ENCODE measurements around the gene UST. TPM values are rescaled to one million over a fixed set of nuclear protein-coding genes. Genes with fewer than 3 reads are reported as not detected.

UST gene
- total and polyA plus RNA-seq, 7 experiments from 2014 or later: 0.35 to 2.6 (median 0.46) TPM; not detected in 2

DNA sequence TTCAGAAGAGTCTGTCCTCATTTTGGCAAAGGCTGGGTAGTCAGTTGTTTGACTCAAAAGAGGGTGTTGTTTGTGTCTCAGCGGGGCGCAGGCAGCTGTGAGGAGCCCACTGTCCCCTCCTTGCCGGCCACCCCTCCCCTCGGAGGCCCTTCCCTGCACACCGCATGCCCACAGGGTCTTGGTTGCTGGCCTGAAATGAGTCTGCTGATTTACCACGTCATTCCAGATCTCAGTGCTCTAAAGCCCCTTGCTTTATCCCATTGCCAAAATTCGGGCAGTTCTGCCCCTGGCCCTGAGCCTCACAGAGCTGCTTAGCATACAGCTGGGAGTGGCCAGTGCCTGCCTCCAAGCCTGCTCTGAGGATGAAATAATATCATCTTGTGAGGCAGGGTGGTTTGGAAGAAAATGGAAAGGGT is 220.7 kb downstream of the UST start:
- no peaks in the 10 kb centered on the region for H3K4me1 Mint-ChIP-seq
- ChIA-PET CTCF (no interaction called here), POLR2A (no interaction called here)
- H3K4me3 Mint-ChIP-seq: no peak overlapping the region
- Histone ChIP-seq H3K4me3 (ENCODE audit: low read length) (no peak overlapping the region), H3K36me3 (ENCODE audit: control insufficient read depth in 2 of 3, insufficient read depth in 3 of 3, low read length in 3 of 3) (no peaks in the 10 kb centered on the region), H3K27ac (ENCODE audit: low read depth, low read length) (no peak overlapping the region), H3K27me3 (ENCODE audit: control insufficient read depth in 2 of 2, insufficient read depth in 2 of 2, low read length in 2 of 2) (no peaks in the 10 kb centered on the region), H3K9me3 (ENCODE audit: control insufficient read depth in 2 of 3, low read length in 3 of 3) (no peaks in the 10 kb centered on the region), H3K4me1 (ENCODE audit: control insufficient read depth in 2 of 2, insufficient read depth in 2 of 2, low read length in 2 of 2) (no peaks in the 10 kb centered on the region)
- no peaks in the 10 kb centered on the region for H3K36me3 Mint-ChIP-seq
- no peak overlapping the region for H3K27ac Mint-ChIP-seq
- peaks cover 11 to 28% (median 15%) of the 10 kb centered on the region in 5 donors for H3K27me3 Mint-ChIP-seq
- no peak for ATAC-seq
- H3K9me3 Mint-ChIP-seq: no peaks in the 10 kb centered on the region
- no peak for DNase-seq
- intact Hi-C loops (cut with micrococcal nuclease): no loop called here

DNA sequence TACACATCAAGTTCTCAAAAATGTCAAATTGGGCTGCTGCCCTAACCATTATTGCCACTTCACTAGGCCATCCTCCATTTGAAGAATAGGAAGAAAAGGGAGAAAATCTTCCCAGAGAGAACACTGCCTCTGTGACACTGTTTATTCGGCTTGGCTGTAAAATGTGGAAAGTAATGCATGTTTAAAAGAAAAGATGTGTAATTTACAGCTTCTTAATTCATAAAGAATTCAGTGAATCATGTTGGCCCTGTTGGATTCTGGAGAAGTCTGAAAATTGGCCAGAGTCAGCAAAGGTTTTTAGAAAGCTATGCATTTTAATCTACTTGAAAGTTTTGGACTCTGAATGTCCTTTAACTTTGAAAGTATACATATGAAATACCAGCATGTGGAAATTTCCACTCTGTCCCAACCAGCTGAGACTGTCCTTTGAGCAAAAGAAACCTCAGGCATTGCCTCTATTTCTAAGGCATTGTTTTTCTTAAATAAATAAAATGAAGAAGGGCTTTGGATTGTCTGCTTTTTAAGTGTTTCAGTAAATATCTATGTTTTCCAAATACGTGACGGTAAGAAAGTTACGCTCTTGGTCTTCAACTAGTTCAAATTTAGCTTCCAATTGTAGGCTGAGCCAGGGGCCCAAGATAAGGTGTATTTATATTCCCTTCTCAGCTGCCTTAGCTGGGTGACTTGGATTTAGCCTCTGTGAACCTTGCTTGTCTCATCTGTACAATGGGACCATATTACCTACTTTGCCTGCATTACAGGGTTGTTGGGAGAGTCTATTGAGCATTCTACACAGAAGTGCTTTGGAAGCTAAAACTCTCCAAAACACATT is 222.2 kb downstream of the UST start:
- ChIA-PET POLR2A (interaction anchor here (0.5 kb wide), 1 partner anchor 631 kb away, joined by 3 read pairs; no protein-coding TSS in a partner anchor), CTCF (no interaction called here)
- ATAC-seq: no peak
- H3K9me3 ChIP-seq (ENCODE audit: control insufficient read depth in 2 of 3, low read length in 3 of 3): no peaks in the 10 kb centered on the region
- no peak overlapping the region for H3K27ac ChIP-seq (ENCODE audit: low read depth, low read length)
- Mint-ChIP-seq H3K9me3 (no peaks in the 10 kb centered on the region), H3K27me3 (peaks cover 15 to 36% (median 28%) of the 10 kb centered on the region in 5 donors), H3K4me3 (no peak overlapping the region), H3K4me1 (no peaks in the 10 kb centered on the region), H3K27ac (no peak overlapping the region), H3K36me3 (no peaks in the 10 kb centered on the region)
- no peaks in the 10 kb centered on the region for H3K36me3 ChIP-seq (ENCODE audit: control insufficient read depth in 2 of 3, insufficient read depth in 3 of 3, low read length in 3 of 3)
- H3K4me1 ChIP-seq (ENCODE audit: control insufficient read depth in 2 of 2, insufficient read depth in 2 of 2, low read length in 2 of 2): no peaks in the 10 kb centered on the region
- no peak overlapping the region for H3K4me3 ChIP-seq (ENCODE audit: low read length)
- DNase-seq: no peak
- no peaks in the 10 kb centered on the region for H3K27me3 ChIP-seq (ENCODE audit: control insufficient read depth in 2 of 2, insufficient read depth in 2 of 2, low read length in 2 of 2)
- intact Hi-C loops (cut with micrococcal nuclease): no loop called here

DNA sequence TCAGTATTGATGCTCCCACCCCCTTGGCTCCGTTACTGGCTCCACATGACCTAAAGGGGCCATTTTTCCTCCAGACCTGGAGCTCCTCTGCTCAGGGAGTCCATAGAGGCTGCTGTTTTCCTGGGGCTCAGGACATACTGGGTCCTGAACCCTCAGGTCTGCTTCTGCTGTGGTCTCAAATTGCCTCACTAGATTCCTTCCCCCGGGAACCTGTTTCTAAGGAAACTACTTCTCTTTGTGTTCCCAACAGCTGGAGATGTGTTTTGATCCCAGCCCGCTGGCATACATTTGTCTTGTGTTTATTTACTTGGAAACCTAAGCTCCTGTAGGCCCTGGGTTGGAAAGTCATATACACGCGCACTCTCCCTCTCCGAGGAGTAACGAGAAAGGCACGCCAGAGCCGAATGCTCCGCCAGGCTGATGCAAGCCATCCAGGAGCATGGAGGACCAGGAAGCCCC is 222.8 kb downstream of the UST start:
- ATAC-seq (no peak), DNase-seq (no peak)
- no peaks in the 10 kb centered on the region for H3K36me3 Mint-ChIP-seq
- no peak overlapping the region for H3K4me3 Mint-ChIP-seq
- H3K27me3 ChIP-seq (ENCODE audit: control insufficient read depth in 2 of 2, insufficient read depth in 2 of 2, low read length in 2 of 2): no peaks in the 10 kb centered on the region
- no peaks in the 10 kb centered on the region for H3K36me3 ChIP-seq (ENCODE audit: control insufficient read depth in 2 of 3, insufficient read depth in 3 of 3, low read length in 3 of 3)
- no peaks in the 10 kb centered on the region for H3K9me3 ChIP-seq (ENCODE audit: control insufficient read depth in 2 of 3, low read length in 3 of 3)
- ChIA-PET CTCF (no interaction called here), POLR2A (interaction anchor here (0.5 kb wide), 1 partner anchor 630 kb away, joined by 3 read pairs; no protein-coding TSS in a partner anchor)
- H3K27ac Mint-ChIP-seq: peak overlapping the region in 1 of 9 donors; percentile 55
- intact Hi-C loops (cut with micrococcal nuclease): no loop called here
- no peak overlapping the region for H3K27ac ChIP-seq (ENCODE audit: low read depth, low read length)
- H3K27me3 Mint-ChIP-seq: peaks cover 15 to 40% (median 29%) of the 10 kb centered on the region in 5 donors
- H3K4me1 ChIP-seq (ENCODE audit: control insufficient read depth in 2 of 2, insufficient read depth in 2 of 2, low read length in 2 of 2): no peaks in the 10 kb centered on the region
- no peaks in the 10 kb centered on the region for H3K4me1 Mint-ChIP-seq
- H3K9me3 Mint-ChIP-seq: no peaks in the 10 kb centered on the region
- no peak overlapping the region for H3K4me3 ChIP-seq (ENCODE audit: low read length)

DNA sequence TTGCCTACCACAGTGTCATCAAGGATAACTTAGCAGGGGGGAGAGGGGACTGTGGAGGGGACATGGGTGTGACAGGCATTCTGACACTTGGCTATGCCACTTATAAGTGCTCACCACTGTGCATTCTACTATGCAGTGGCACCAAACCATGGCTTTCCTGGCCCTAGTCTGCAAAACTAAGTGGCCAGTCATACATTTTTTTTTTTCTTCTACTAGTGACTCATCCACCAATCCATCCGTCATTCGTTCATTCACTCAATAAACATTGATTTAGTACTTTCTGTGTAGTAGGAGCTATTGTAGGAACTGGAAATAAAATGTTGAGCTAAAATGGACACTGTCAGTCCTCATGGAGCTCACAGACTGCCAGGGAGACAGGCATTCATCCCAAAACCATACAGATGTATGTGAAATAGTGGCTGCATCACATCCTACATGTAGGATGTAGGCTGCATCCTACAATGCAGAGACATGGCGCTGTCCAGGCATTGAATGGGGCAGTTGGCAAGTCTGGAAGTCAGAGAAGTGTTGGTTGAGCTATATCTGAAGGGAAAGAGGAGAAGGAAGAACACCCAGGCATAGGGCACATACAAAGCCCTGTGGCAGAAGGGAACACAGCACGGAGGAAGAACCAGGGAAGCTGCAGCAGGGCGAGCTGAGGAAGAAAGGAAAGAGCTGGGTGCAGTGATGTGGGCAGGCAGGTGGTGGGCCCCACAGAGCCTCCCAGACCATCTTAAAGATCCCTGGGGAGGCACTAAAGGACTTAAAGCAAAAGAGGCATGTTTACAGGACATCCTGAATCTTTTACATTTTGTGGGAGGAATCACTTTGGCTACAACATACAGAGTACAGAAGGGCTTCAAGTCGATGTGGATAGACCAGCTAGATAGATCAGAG is 224.4 kb downstream of the UST start:
- intact Hi-C loops (cut with micrococcal nuclease): no loop called here
- H3K27ac Mint-ChIP-seq: no peak overlapping the region
- H3K27ac ChIP-seq (ENCODE audit: low read depth, low read length): no peak overlapping the region
- no peaks in the 10 kb centered on the region for H3K9me3 Mint-ChIP-seq
- H3K4me1 Mint-ChIP-seq: no peaks in the 10 kb centered on the region
- no peaks in the 10 kb centered on the region for H3K36me3 ChIP-seq (ENCODE audit: control insufficient read depth in 2 of 3, insufficient read depth in 3 of 3, low read length in 3 of 3)
- no peaks in the 10 kb centered on the region for H3K4me1 ChIP-seq (ENCODE audit: control insufficient read depth in 2 of 2, insufficient read depth in 2 of 2, low read length in 2 of 2)
- no peak overlapping the region for H3K4me3 ChIP-seq (ENCODE audit: low read length)
- POLR2A ChIA-PET: no interaction called here
- H3K36me3 Mint-ChIP-seq: no peaks in the 10 kb centered on the region
- peak overlapping the region in 2 of 10 donors; percentile 9 to 18 for H3K4me3 Mint-ChIP-seq
- no peaks in the 10 kb centered on the region for H3K27me3 ChIP-seq (ENCODE audit: control insufficient read depth in 2 of 2, insufficient read depth in 2 of 2, low read length in 2 of 2)
- H3K27me3 Mint-ChIP-seq: peaks cover 22 to 50% (median 35%) of the 10 kb centered on the region in 5 donors
- no peak for DNase-seq
- no peaks in the 10 kb centered on the region for H3K9me3 ChIP-seq (ENCODE audit: control insufficient read depth in 2 of 3, low read length in 3 of 3)
- CTCF ChIA-PET: no interaction called here
- no peak for ATAC-seq

DNA sequence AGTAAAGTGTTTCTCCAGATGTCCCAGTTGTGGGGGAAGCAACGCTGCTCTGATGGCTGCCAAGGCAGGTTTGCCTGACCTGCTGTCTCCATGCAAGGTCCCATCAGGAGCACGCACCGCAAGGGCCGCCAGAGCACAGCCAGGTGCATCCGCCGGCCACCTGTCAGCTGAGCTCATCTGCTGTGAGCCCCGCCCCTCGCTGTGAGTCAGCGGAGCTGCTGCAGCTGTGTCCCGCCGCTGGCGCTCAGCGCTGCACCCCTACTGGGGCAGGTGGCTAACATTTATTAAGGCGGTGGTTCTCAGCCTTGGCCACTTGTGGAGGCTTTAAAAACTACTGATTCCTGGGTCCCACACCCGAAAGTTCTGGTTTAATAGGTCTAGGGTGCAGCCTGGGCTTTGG is 225.7 kb downstream of the UST start:
- POLR2A ChIA-PET: interaction anchor here (0.6 kb wide), 2 partner anchors 309 to 1461 kb away, joined by 3 read pairs; no protein-coding TSS in a partner anchor
- intact Hi-C loops (cut with micrococcal nuclease): no loop called here

DNA sequence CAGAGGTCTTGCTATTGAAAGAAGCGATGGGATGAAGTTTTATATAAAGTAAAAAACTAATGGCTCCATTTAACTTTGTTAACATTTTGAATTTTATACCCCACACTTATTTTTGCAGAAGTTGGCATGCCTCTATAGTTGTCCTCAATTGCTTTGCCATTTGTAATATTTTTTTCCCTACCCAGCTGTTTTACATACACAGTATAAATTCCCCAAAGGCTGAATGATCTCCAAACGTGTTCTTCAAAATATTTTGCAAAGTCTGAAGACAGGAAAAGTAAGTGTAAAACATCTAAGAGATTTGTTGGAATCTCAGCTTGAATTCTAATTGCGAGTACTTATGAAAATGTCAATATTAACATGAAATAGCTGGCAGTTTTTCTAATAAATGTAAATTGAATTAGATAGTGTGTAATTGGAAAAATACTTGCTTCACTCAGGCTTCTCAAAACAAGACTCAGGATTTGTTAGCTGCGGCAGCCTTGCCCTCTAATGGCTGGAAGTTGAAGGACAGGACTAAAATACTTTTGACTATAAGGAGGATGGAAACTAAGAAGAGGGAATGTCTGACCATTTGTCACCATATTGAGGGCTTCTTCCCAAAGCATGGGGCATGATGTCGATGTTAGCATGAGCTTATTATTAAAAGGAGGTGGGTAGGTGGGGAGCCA is 226.8 kb downstream of the UST start:
- Histone ChIP-seq H3K4me3 (ENCODE audit: low read length) (no peak overlapping the region), H3K27ac (ENCODE audit: low read depth, low read length) (no peak overlapping the region), H3K27me3 (ENCODE audit: control insufficient read depth in 2 of 2, insufficient read depth in 2 of 2, low read length in 2 of 2) (no peaks in the 10 kb centered on the region), H3K9me3 (ENCODE audit: control insufficient read depth in 2 of 3, low read length in 3 of 3) (no peaks in the 10 kb centered on the region), H3K4me1 (ENCODE audit: control insufficient read depth in 2 of 2, insufficient read depth in 2 of 2, low read length in 2 of 2) (no peaks in the 10 kb centered on the region), H3K36me3 (ENCODE audit: control insufficient read depth in 2 of 3, insufficient read depth in 3 of 3, low read length in 3 of 3) (no peaks in the 10 kb centered on the region)
- Mint-ChIP-seq H3K4me1 (no peaks in the 10 kb centered on the region), H3K27ac (no peak overlapping the region), H3K4me3 (no peak overlapping the region), H3K9me3 (peaks cover 0 to 2% (median 0%) of the 10 kb centered on the region in 11 donors), H3K27me3 (peaks cover 23 to 50% (median 39%) of the 10 kb centered on the region in 5 donors), H3K36me3 (no peaks in the 10 kb centered on the region)
- CTCF ChIA-PET: no interaction called here
- no peak for ATAC-seq
- POLR2A ChIA-PET: no interaction called here
- intact Hi-C loops (cut with micrococcal nuclease): no loop called here
- DNase-seq: no peak

More for the DNA sequence above, 225.7 kb downstream of the UST start:
- Histone ChIP-seq H3K4me3 (ENCODE audit: low read length) (no peak overlapping the region), H3K27ac (ENCODE audit: low read depth, low read length) (no peak overlapping the region), H3K9me3 (ENCODE audit: control insufficient read depth in 2 of 3, low read length in 3 of 3) (no peaks in the 10 kb centered on the region), H3K36me3 (ENCODE audit: control insufficient read depth in 2 of 3, insufficient read depth in 3 of 3, low read length in 3 of 3) (no peaks in the 10 kb centered on the region), H3K4me1 (ENCODE audit: control insufficient read depth in 2 of 2, insufficient read depth in 2 of 2, low read length in 2 of 2) (no peaks in the 10 kb centered on the region), H3K27me3 (ENCODE audit: control insufficient read depth in 2 of 2, insufficient read depth in 2 of 2, low read length in 2 of 2) (no peaks in the 10 kb centered on the region)
- Mint-ChIP-seq H3K27ac (no peak overlapping the region), H3K4me3 (peak overlapping the region in 1 of 10 donors; percentile 26), H3K36me3 (no peaks in the 10 kb centered on the region), H3K9me3 (no peaks in the 10 kb centered on the region), H3K4me1 (no peaks in the 10 kb centered on the region), H3K27me3 (peaks cover 22 to 54% (median 38%) of the 10 kb centered on the region in 5 donors)
- peak in 5 of 9 donors; percentile 2 to 31 (median 6) for DNase-seq
- CTCF ChIA-PET: no interaction called here
- ATAC-seq: peak; percentile 68
